Inflammatory macrophage treated with lipopolysaccharide for 4 hours (primary cell): ENCODE measurements around the gene PRAME.
"Not testable (repeated sequence)": the region's sequence is repeated elsewhere in the genome, so short reads cannot be mapped to it uniquely, and the experiment has no call there.

Source experiments
- DNase-seq: peaks from one replicate; pipeline ENCODE4 v3.0.0-alpha.2; 2020

Gene PRAME

GRCh38 chr22:22520020-22520656 lies 38.9 kb downstream of the PRAME start, which contains the start of gene ZNF280A:
TSS of gene ZNF280A (minus strand) at chr22:22520270. CDS start at chr22:22515630, 4,640 bp downstream.
- DNase-seq = no peak

DNA sequence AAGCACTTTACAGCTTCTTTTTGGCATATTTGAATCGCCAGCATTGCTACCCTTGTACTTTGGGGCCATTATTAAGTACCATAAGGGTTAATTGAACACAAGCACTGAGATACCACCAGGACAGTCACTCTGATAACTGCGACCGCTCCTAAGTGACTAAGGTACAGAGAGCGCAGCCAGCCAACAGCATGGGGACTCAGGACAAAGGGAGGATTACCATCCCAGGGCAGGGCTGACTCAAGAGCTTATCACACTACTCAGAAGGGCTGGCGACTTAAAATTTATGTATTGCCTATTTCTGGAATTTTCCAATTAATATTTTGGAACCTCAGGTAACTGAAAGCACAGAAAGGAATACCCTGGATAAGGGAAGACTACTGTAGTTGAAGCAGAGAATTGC lies 39.5 kb downstream of the PRAME start:
- DNase-seq = no peak

- no peak for DNase-seq
Measured at GRCh38 chr22:22516992-22517391, 42.1 kb downstream of the PRAME start.

DNA sequence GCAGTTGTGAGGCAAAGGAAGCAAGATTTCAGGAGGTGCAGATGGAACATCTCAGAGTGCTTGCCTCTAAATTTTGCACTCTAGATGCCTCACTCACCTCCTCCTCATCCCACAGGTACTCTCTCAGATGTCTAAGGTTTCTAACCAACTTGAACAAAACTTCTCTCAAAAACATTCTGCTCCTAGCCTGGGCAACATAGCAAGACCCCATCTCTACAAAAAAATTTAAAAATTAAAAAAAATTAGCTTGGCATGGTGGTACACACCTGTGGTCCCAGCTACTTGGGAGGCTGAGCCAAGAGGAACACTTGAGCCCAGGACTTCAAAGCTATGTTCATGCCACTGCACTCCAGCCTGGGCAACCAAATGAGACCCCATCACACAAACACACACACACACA lies 43.2 kb downstream of the PRAME start:
- no peak for DNase-seq

GRCh38 chr22:22514431-22514830 lies 44.6 kb downstream of the PRAME start:
- not testable (repeated sequence) for DNase-seq

DNA sequence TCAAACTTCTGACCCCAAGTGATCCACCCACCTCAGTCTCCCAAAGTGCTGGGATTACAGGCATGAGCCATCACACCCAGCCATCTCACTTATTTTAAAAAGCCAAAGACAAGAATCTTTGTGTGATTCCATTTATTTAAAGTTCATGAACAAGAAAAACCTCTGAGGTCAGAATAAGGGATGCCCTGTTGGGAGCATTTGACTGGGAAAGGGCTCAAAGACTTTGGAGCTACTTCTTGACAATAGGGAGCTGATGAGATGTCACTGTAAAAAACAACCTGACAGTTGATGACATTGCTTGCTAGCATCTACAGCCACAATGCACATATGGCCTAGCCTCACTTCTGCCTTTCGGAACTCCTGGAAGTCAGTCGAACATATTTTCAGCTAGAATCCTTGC lies 45.4 kb downstream of the PRAME start:
- no peak for DNase-seq

DNA sequence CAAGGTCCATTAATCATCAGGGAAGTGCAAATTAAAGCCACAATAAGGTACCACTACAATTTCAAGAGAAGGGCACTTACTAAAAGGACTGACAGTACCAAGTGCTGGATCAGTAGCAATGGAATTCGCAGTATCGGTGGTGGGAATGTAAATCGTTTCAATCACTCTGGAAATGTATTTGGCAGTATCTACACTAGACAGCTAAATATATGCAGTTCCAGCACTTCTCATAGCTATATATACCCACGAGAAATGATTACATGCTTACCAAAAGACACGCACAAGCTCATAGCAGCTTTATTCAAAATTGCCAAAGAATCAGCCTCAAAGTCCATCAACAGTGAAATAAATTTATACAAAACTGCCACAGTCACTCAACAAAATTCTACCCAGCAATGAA lies 46.1 kb downstream of the PRAME start:
- DNase-seq = no peak

DNA sequence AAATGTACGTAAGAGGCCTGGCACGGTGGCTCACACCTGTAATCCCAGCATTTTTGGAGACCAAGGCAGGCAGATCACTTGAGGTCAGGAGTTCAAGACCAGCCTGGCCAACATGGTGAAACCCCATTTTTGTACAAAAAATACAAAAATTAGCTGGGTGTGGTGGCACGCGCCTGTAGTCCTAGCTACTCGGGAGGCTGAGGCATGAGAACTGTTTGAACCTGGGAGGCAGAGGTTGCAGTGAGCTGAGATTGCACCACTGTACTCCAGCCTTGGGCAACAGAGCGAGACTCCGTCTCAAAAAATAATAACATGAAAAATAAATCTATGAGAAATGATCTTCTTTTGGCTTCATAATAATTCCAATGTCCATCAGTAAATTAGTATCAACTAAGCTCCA lies 48.2 kb downstream of the PRAME start:
- DNase-seq = not testable (repeated sequence)

DNA sequence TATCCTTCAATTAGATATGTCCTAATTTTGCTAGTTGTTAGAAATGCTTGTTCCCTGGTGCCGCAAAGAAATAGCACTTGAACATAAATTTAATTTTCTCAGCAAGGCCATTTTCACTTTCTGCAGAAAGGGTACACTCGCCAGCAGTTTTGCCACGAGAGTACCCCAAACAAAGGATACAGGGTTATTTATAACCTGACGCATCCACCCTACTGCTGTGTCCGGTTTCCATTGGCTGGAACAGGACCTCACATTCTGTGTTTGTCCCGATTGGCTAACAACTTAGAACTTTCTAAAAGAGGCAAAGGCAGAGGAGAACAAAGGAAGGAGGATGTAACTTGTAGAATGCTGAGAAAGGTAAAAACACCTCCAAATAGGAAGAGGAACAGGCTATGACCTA lies 49.2 kb downstream of the PRAME start:
- not testable (repeated sequence) for DNase-seq

GRCh38 chr22:22508274-22509176 lies 50.5 kb downstream of the PRAME start, which contains the start of gene ZNF280B:
TSS of gene ZNF280B (minus strand) at chr22:22508742. CDS start at chr22:22489398, 19,344 bp downstream.
- DNase-seq = peak; percentile 67

GRCh38 chr22:22507743-22508273 lies 51.3 kb downstream of the PRAME start:
- DNase-seq = no peak

GRCh38 chr22:22506736-22507135 lies 52.3 kb downstream of the PRAME start:
- DNase-seq = no peak

- no peak for DNase-seq
Measured at GRCh38 chr22:22498267-22498666, 60.8 kb downstream of the PRAME start.
